Measurements from ENCODE around the gene WBP1.
"Not testable (repeated sequence)": the region's sequence is repeated elsewhere in the genome, so short reads cannot be mapped to it uniquely, and the experiment has no call there.

The WBP1 gene

GRCh38 chr2:74454654-74455511 is 3.4 kb upstream of the WBP1 start, which contains the start of gene INO80B:
Gene INO80B (plus strand): TSS chr2:74455087. CDS start chr2:74455117, 30 bp downstream.
- DNase-seq, result peak; percentile 94

GRCh38 chr2:74457129-74457548 is 1.1 kb upstream of the WBP1 start:
- DNase-seq, result no peak

GRCh38 chr2:74457549-74458131 is 598 bp upstream of the WBP1 start:
- DNase-seq, result peak; percentile 83

- DNase-seq, result no peak
These were observed 713 bp downstream of the WBP1 start for GRCh38 chr2:74458938-74459363.

- DNase-seq, result not testable (repeated sequence)
These were observed 1.4 kb downstream of the WBP1 start for GRCh38 chr2:74459503-74460118.

GRCh38 chr2:74460187-74460586 is 1.9 kb downstream of the WBP1 start:
- not testable (repeated sequence) for DNase-seq

- peak; percentile 30 for DNase-seq
These were observed 3.2 kb downstream of the WBP1 start for GRCh38 chr2:74461187-74462053.

- DNase-seq, result no peak
These were observed 4.0 kb downstream of the WBP1 start for GRCh38 chr2:74462054-74462785.

GRCh38 chr2:74462786-74463105 is 4.5 kb downstream of the WBP1 start:
- no peak for DNase-seq

- no peak for DNase-seq
These were observed 6.2 kb downstream of the WBP1 start for GRCh38 chr2:74464406-74464805.

- not testable (repeated sequence) for DNase-seq
These were observed 12.5 kb downstream of the WBP1 start for GRCh38 chr2:74470742-74471141.

- no peak for DNase-seq
These were observed 13.3 kb downstream of the WBP1 start for GRCh38 chr2:74471332-74472065.

- DNase-seq, result peak; percentile 96
These were observed 14.1 kb downstream of the WBP1 start, which contains the start of gene MRPL53 for GRCh38 chr2:74472086-74472944. Gene MRPL53 (minus strand): TSS chr2:74472680. CDS start chr2:74472660, 20 bp downstream.

GRCh38 chr2:74472945-74473258 is 14.7 kb downstream of the WBP1 start:
- DNase-seq, result no peak

- DNase-seq, result no peak
These were observed 16.2 kb downstream of the WBP1 start for GRCh38 chr2:74474481-74474880.

- DNase-seq, result no peak
These were observed 16.7 kb downstream of the WBP1 start for GRCh38 chr2:74474899-74475298.

GRCh38 chr2:74481431-74481830 is 23.2 kb downstream of the WBP1 start:
- DNase-seq, result no peak

- peak; percentile 61 for DNase-seq
These were observed 23.9 kb downstream of the WBP1 start for GRCh38 chr2:74481961-74482800.
